HEK293 (cell line): Measurements from ENCODE around the gene M6PR.

Source experiments
- CTCF ChIA-PET: fragments of 350-600 bp; formaldehyde crosslinking; extraction: SDS; loops from one replicate; lab custom pipeline; 2021; ENCODE audit warnings: antibody characterized with exemption; lab: Yijun Ruan, JAX
- POLR2A ChIA-PET: fragments of 300-600 bp; formaldehyde crosslinking; extraction: SDS; loops from one replicate; lab custom pipeline; 2020; ENCODE audit warnings: antibody characterized with exemption, inconsistent platforms; lab: Yijun Ruan, JAX
- H3K27ac ChIP-seq: fragments of 200-500 bp; sonication (Bioruptor generic); 2 replicates; pipeline ENCODE4 v1.5.1; 2014; ENCODE audit warnings: low read depth, low read length, control low read depth, inconsistent platforms; ENCODE audit errors: extremely low read depth
- H3K36me3 ChIP-seq, 2 experiments: fragments of 200-500 bp in 1 of 2; sonication (Bioruptor generic) in 1 of 2; 1 replicate in 1 of 2; 2 replicates in 1 of 2; pipeline ENCODE4 v1.5.1; 2014 to 2017; ENCODE audit warnings: inconsistent platforms in 2 of 2, low read length in 2 of 2; ENCODE audit not compliant: control insufficient read depth in 2 of 2, insufficient read depth in 1 of 2
- H3K4me1 ChIP-seq: fragments of 200-500 bp; sonication (Bioruptor generic); 2 replicates; pipeline ENCODE4 v1.5.1; 2014; ENCODE audit warnings: mild to moderate bottlenecking, low read length, inconsistent platforms; ENCODE audit not compliant: control insufficient read depth, insufficient read depth
- H3K4me3 ChIP-seq: 2 replicates; pipeline ENCODE4 v1.5.1; 2011; ENCODE audit warnings: low read depth, mild to moderate bottlenecking, control low read depth, low read length, moderate library complexity
- H3K9me3 ChIP-seq: fragments of 200-500 bp; sonication (Bioruptor generic); 2 replicates; pipeline ENCODE4 v1.5.1; 2014; ENCODE audit warnings: low read depth, low read length, inconsistent platforms; ENCODE audit not compliant: control insufficient read depth, insufficient read depth
- MYNN ChIP-seq: fragments of 450-650 bp; formaldehyde crosslinking; IDR thresholded peaks from 2 replicates; pipeline ENCODE4 v1.5.1; 2016; ENCODE audit warnings: missing biosample characterization, missing genetic modification characterization, borderline replicate concordance
- PATZ1 ChIP-seq: fragments of 450-650 bp; formaldehyde crosslinking; IDR thresholded peaks from 2 replicates; pipeline ENCODE4 v1.5.1; 2016; ENCODE audit warnings: missing biosample characterization, missing genetic modification characterization
- YY2 ChIP-seq: fragments of 450-650 bp; formaldehyde crosslinking; IDR thresholded peaks from 2 replicates; pipeline ENCODE4 v1.5.1; 2016; ENCODE audit warnings: missing biosample characterization, missing genetic modification characterization
- ZBTB6 ChIP-seq: fragments of 450-650 bp; formaldehyde crosslinking; IDR thresholded peaks from 2 replicates; pipeline ENCODE4 v1.5.1; 2017; ENCODE audit warnings: missing biosample characterization, missing genetic modification characterization
- ZNF112 ChIP-seq: fragments of 450-650 bp; formaldehyde crosslinking; IDR thresholded peaks from 2 replicates; pipeline ENCODE4 v1.5.0; 2017; ENCODE audit warnings: missing biosample characterization, missing genetic modification characterization
- ZNF121 ChIP-seq: fragments of 450-650 bp; formaldehyde crosslinking; IDR thresholded peaks from 2 replicates; pipeline ENCODE4 v1.5.1; 2016; ENCODE audit warnings: missing biosample characterization, missing genetic modification characterization
- ZNF140 ChIP-seq: fragments of 450-650 bp; formaldehyde crosslinking; IDR thresholded peaks from 2 replicates; pipeline ENCODE4 v1.5.1; 2016; ENCODE audit warnings: missing biosample characterization, missing genetic modification characterization
- ZNF175 ChIP-seq: fragments of 450-650 bp; formaldehyde crosslinking; IDR thresholded peaks from 2 replicates; pipeline ENCODE4 v1.5.1; 2016; ENCODE audit warnings: missing biosample characterization, missing genetic modification characterization
- ZNF214 ChIP-seq: fragments of 450-650 bp; formaldehyde crosslinking; IDR thresholded peaks from 2 replicates; pipeline ENCODE4 v1.5.1; 2017; ENCODE audit warnings: missing biosample characterization, mild to moderate bottlenecking, missing genetic modification characterization, borderline replicate concordance
- ZNF239 ChIP-seq: fragments of 450-650 bp; formaldehyde crosslinking; IDR thresholded peaks from 2 replicates; pipeline ENCODE4 v1.5.1; 2016; ENCODE audit warnings: missing biosample characterization, missing genetic modification characterization
- ZNF398 ChIP-seq: fragments of 450-650 bp; formaldehyde crosslinking; IDR thresholded peaks from 2 replicates; pipeline ENCODE4 v1.5.1; 2017; ENCODE audit warnings: missing biosample characterization, missing genetic modification characterization
- ZNF544 ChIP-seq: fragments of 450-650 bp; formaldehyde crosslinking; IDR thresholded peaks from 2 replicates; pipeline ENCODE4 v1.5.0; 2017; ENCODE audit warnings: missing biosample characterization, missing genetic modification characterization
- ZNF548 ChIP-seq: fragments of 450-650 bp; formaldehyde crosslinking; IDR thresholded peaks from 2 replicates; pipeline ENCODE4 v1.5.1; 2016; ENCODE audit warnings: missing biosample characterization, missing genetic modification characterization
- ZNF555 ChIP-seq: fragments of 450-650 bp; formaldehyde crosslinking; conservative IDR thresholded peaks from 2 replicates; pipeline ENCODE4 v1.5.1; 2017; ENCODE audit warnings: missing biosample characterization, mild to moderate bottlenecking, missing genetic modification characterization, inconsistent platforms
- ZNF585B ChIP-seq: fragments of 450-650 bp; formaldehyde crosslinking; IDR thresholded peaks from 2 replicates; pipeline ENCODE4 v1.5.1; 2016; ENCODE audit warnings: missing biosample characterization, missing genetic modification characterization
- ZNF645 ChIP-seq: fragments of 450-650 bp; formaldehyde crosslinking; IDR thresholded peaks from 2 replicates; pipeline ENCODE4; 2016; ENCODE audit warnings: missing biosample characterization, missing genetic modification characterization
- ZNF658 ChIP-seq: fragments of 450-650 bp; formaldehyde crosslinking; IDR thresholded peaks from 2 replicates; pipeline ENCODE4; 2016; ENCODE audit warnings: missing biosample characterization, missing genetic modification characterization
- ZNF692 ChIP-seq: fragments of 450-650 bp; formaldehyde crosslinking; IDR thresholded peaks from 2 replicates; pipeline ENCODE4 v1.5.1; 2016; ENCODE audit warnings: missing biosample characterization, missing genetic modification characterization
- ZNF792 ChIP-seq: fragments of 450-650 bp; formaldehyde crosslinking; IDR thresholded peaks from 2 replicates; pipeline ENCODE4 v1.5.1; 2016; ENCODE audit warnings: missing biosample characterization, missing genetic modification characterization

M6PR gene

GRCh38 chr12:8953773-8954402 is 4.4 kb upstream of the M6PR start:
- ChIA-PET POLR2A (no interaction called here), CTCF (no interaction called here)
- Histone ChIP-seq H3K4me1 (no peaks in the 10 kb centered on the region), H3K9me3 (no peaks in the 10 kb centered on the region), H3K36me3 (peaks cover 0 to 9% of the 10 kb centered on the region in 2 experiments; a peak in 1 of 3 replicates), H3K27ac (no peak overlapping the region), H3K4me3 (no peak overlapping the region)
- TF ChIP-seq PATZ1 (tag by site-specific recombination) (no peak), ZNF548 (tag by site-specific recombination) (no peak), ZNF658 (no peak), ZNF645 (tag by site-specific recombination) (no peak), ZNF140 (tag by site-specific recombination) (no peak), ZNF214 (tag by site-specific recombination) (no peak), ZNF692 (tag by site-specific recombination) (no peak), ZNF175 (tag by site-specific recombination) (no peak), ZNF239 (tag by site-specific recombination) (no peak), ZNF112 (tag by site-specific recombination) (no peak), ZNF792 (tag by site-specific recombination) (no peak), ZNF544 (tag by site-specific recombination) (no peak)

GRCh38 chr12:8951744-8952143 is 2.3 kb upstream of the M6PR start:
- Histone ChIP-seq H3K36me3 (peaks cover 0 to 12% of the 10 kb centered on the region in 2 experiments; a peak in 1 of 3 replicates), H3K4me3 (no peak overlapping the region), H3K9me3 (no peaks in the 10 kb centered on the region), H3K27ac (no peak overlapping the region), H3K4me1 (peaks cover 9% of the 10 kb centered on the region)
- TF ChIP-seq MYNN (tag by site-specific recombination) (no peak), ZNF585B (tag by site-specific recombination) (no peak), ZNF555 (no peak)
- POLR2A ChIA-PET, result no interaction called here
- CTCF ChIA-PET, result interaction anchor here (1.1 to 3.6 kb wide), 3 partner anchors 61 to 87 kb away, joined by 3 to 20 read pairs (median 5); no protein-coding TSS in a partner anchor

- no peaks in the 10 kb centered on the region for H3K9me3 ChIP-seq
- TF ChIP-seq ZNF121 (tag by site-specific recombination) (peak; percentile 80), YY2 (no peak), ZNF398 (tag by site-specific recombination) (no peak), ZBTB6 (tag by site-specific recombination) (peak; percentile 92; the same call in 1 of the 2 replicates)
- ChIA-PET CTCF (interaction anchor here (0.7 to 3.6 kb wide), 4 partner anchors 86 to 99 kb away, joined by 3 to 26 read pairs (median 12); no protein-coding TSS in a partner anchor), POLR2A (no interaction called here)
- peaks cover 6 to 20% of the 10 kb centered on the region in 2 experiments; a peak in 2 of 3 replicates for H3K36me3 ChIP-seq
- H3K4me3 ChIP-seq, result peak overlapping the region; percentile 94
- H3K27ac ChIP-seq, result peak overlapping the region; percentile 82; the same call in 1 of the 2 replicates
- H3K4me1 ChIP-seq, result peaks cover 9% of the 10 kb centered on the region
These were observed 1.4 kb upstream of the M6PR start for GRCh38 chr12:8950702-8951478.
